SK-N-SH treated with all-trans-retinoic acid at 6 μM for 48 hours (cell line): ENCODE results near the gene VPS13A.

Experiments used
- ATAC-seq: fragments of 200-7000 bp; cut with Tn5 transposase; 3 replicates; pipeline ENCODE4 v1.9.1; 2020; ENCODE audit warnings: mild to moderate bottlenecking, moderate library complexity
- ARNTL ChIP-seq: fragments of 450-650 bp; formaldehyde crosslinking; IDR thresholded peaks from 2 replicates; pipeline ENCODE4 v1.5.0; 2020; ENCODE audit warnings: low read depth, mild to moderate bottlenecking, moderate library complexity, borderline replicate concordance
- BACH2 ChIP-seq: fragments of 250-450 bp; sonication (Bioruptor Pico); IDR thresholded peaks from 2 replicates; pipeline ENCODE4 v1.9.0; 2021; ENCODE audit warnings: mild to moderate bottlenecking, borderline replicate concordance
- CREB5 ChIP-seq: fragments of 250-450 bp; sonication (Bioruptor Pico); IDR thresholded peaks from 2 replicates; pipeline ENCODE4 v1.5.1; 2020; ENCODE audit warnings: low read depth, mild to moderate bottlenecking, moderate library complexity
- CSDC2 ChIP-seq: fragments of 250-450 bp; sonication (Bioruptor Pico); IDR thresholded peaks from 2 replicates; pipeline ENCODE4 v1.5.0; 2020; ENCODE audit warnings: mild to moderate bottlenecking, moderate library complexity
- CSRNP3 ChIP-seq: fragments of 250-450 bp; sonication (Bioruptor Pico); IDR thresholded peaks from 2 replicates; pipeline ENCODE4 v1.5.1; 2021; ENCODE audit warnings: mild to moderate bottlenecking, moderate library complexity
- ESRRG ChIP-seq: fragments of 250-450 bp; sonication (Bioruptor Pico); IDR thresholded peaks from 2 replicates; pipeline ENCODE4 v1.6.1; 2021; ENCODE audit warnings: mild to moderate bottlenecking
- GLIS3 ChIP-seq: fragments of 250-450 bp; sonication (Bioruptor Pico); IDR thresholded peaks from 2 replicates; pipeline ENCODE4 v1.5.0; 2020; ENCODE audit warnings: mild to moderate bottlenecking, moderate library complexity
- ISL1 ChIP-seq: fragments of 250-450 bp; sonication (Bioruptor Pico); IDR thresholded peaks from 2 replicates; pipeline ENCODE4 v2.1.2; 2022; ENCODE audit warnings: mild to moderate bottlenecking, moderate library complexity
- OSR1 ChIP-seq: fragments of 250-450 bp; sonication (Bioruptor Pico); IDR thresholded peaks from 2 replicates; pipeline ENCODE4 v1.8.0; 2022; ENCODE audit warnings: moderate library complexity, mild to moderate bottlenecking, inconsistent platforms
- PPARA ChIP-seq: fragments of 250-450 bp; sonication (Bioruptor Pico); IDR thresholded peaks from 2 replicates; pipeline ENCODE4 v1.5.0; 2020; ENCODE audit warnings: mild to moderate bottlenecking, borderline replicate concordance
- RARB ChIP-seq: fragments of 250-450 bp; sonication (Bioruptor Pico); IDR thresholded peaks from 2 replicates; pipeline ENCODE4 v1.8.0; 2021; ENCODE audit warnings: mild to moderate bottlenecking, moderate library complexity
- SNAI2 ChIP-seq: fragments of 250-450 bp; sonication (Bioruptor Pico); IDR thresholded peaks from 2 replicates; pipeline ENCODE4 v1.5.0; 2020; ENCODE audit warnings: mild to moderate bottlenecking, moderate library complexity
- TCF4 ChIP-seq: fragments of 250-450 bp; sonication (Bioruptor Pico); IDR thresholded peaks from 2 replicates; pipeline ENCODE4 v1.8.0; 2021; ENCODE audit warnings: mild to moderate bottlenecking, moderate library complexity, borderline replicate concordance
- TOX ChIP-seq: fragments of 250-450 bp; sonication (Bioruptor Pico); IDR thresholded peaks from 2 replicates; pipeline ENCODE4 v1.8.0; 2021; ENCODE audit warnings: mild to moderate bottlenecking, moderate library complexity, borderline replicate concordance
- TSHZ2 ChIP-seq: fragments of 250-450 bp; sonication (Bioruptor Pico); IDR thresholded peaks from 2 replicates; pipeline ENCODE4 v1.5.0; 2020; ENCODE audit warnings: mild to moderate bottlenecking, moderate library complexity
- ZC3H10 ChIP-seq: fragments of 250-450 bp; sonication (Bioruptor Pico); IDR thresholded peaks from 2 replicates; pipeline ENCODE4 v1.5.1; 2021; ENCODE audit warnings: mild to moderate bottlenecking, moderate library complexity
- ZFP3 ChIP-seq: fragments of 250-450 bp; sonication (Bioruptor Pico); IDR thresholded peaks from 2 replicates; pipeline ENCODE4 v1.5.0; 2020; ENCODE audit warnings: mild to moderate bottlenecking, moderate library complexity
- ZFP30 ChIP-seq: fragments of 450-650 bp; formaldehyde crosslinking; IDR thresholded peaks from 2 replicates; pipeline ENCODE4 v1.5.0; 2022; ENCODE audit warnings: mild to moderate bottlenecking, moderate library complexity
- ZNF565 ChIP-seq: fragments of 450-650 bp; formaldehyde crosslinking; conservative IDR thresholded peaks from 2 replicates; pipeline ENCODE4 v1.5.0; 2020; ENCODE audit warnings: low read depth, mild to moderate bottlenecking, moderate library complexity
- ZNF70 ChIP-seq: fragments of 450-650 bp; formaldehyde crosslinking; IDR thresholded peaks from 2 replicates; pipeline ENCODE4 v1.5.0; 2020; ENCODE audit warnings: mild to moderate bottlenecking, moderate library complexity
- ZNF8 ChIP-seq: fragments of 450-650 bp; formaldehyde crosslinking; IDR thresholded peaks from 2 replicates; pipeline ENCODE4 v1.5.0; 2020; ENCODE audit warnings: mild to moderate bottlenecking, moderate library complexity
- TF ChIP-seq, protein P1 (sequence below): fragments of 250-450 bp; sonication (Bioruptor Pico); IDR thresholded peaks from 2 replicates; pipeline ENCODE4 v1.8.0; 2021; ENCODE audit warnings: low read depth, mild to moderate bottlenecking, moderate library complexity, borderline replicate concordance
- TF ChIP-seq, protein P2 (sequence below): fragments of 250-450 bp; sonication (Bioruptor Pico); IDR thresholded peaks from 2 replicates; pipeline ENCODE4 v1.8.0; 2020; ENCODE audit warnings: mild to moderate bottlenecking, moderate library complexity, borderline replicate concordance

VPS13A gene

GRCh38 chr9:77463151-77463550 is 285.8 kb downstream of the VPS13A start:
- ATAC-seq, result no peak
- TF ChIP-seq OSR1 (CRISPR knock-in tag) (no peak), ZFP3 (no peak), ESRRG (CRISPR knock-in tag) (no peak)

GRCh38 chr9:77464661-77465060 is 287.3 kb downstream of the VPS13A start:
- ATAC-seq, result peak; percentile 57
- TF ChIP-seq TOX, result no peak
- peak; percentile 9; the same call in 1 of the 2 replicates for TF ChIP-seq ISL1 (CRISPR knock-in tag)

GRCh38 chr9:77469515-77470231 is 292.3 kb downstream of the VPS13A start:
- TF ChIP-seq ARNTL (CRISPR knock-in tag) (no peak), BACH2 (CRISPR knock-in tag) (no peak), PPARA (no peak), ZNF70 (CRISPR knock-in tag) (no peak), ZC3H10 (CRISPR knock-in tag) (no peak), ZNF8 (CRISPR knock-in tag) (no peak), ZNF565 (no peak), ZFP3 (peak; percentile 65), TSHZ2 (no peak), CREB5 (CRISPR knock-in tag) (peak; percentile 97), CSRNP3 (CRISPR knock-in tag) (no peak), ZFP30 (CRISPR knock-in tag) (no peak), RARB (CRISPR knock-in tag) (no peak), TCF4 (CRISPR knock-in tag) (no peak), OSR1 (CRISPR knock-in tag) (no peak), CSDC2 (0 out of 2 replicates have a peak, but pooled peaks have one; percentile 52), ESRRG (CRISPR knock-in tag) (no peak), ISL1 (CRISPR knock-in tag) (peak; percentile 93), SNAI2 (CRISPR knock-in tag) (0 out of 2 replicates have a peak, but pooled peaks have one; percentile 41), GLIS3 (CRISPR knock-in tag) (no peak), TOX (no peak)
- TF ChIP-seq, protein P1, sequence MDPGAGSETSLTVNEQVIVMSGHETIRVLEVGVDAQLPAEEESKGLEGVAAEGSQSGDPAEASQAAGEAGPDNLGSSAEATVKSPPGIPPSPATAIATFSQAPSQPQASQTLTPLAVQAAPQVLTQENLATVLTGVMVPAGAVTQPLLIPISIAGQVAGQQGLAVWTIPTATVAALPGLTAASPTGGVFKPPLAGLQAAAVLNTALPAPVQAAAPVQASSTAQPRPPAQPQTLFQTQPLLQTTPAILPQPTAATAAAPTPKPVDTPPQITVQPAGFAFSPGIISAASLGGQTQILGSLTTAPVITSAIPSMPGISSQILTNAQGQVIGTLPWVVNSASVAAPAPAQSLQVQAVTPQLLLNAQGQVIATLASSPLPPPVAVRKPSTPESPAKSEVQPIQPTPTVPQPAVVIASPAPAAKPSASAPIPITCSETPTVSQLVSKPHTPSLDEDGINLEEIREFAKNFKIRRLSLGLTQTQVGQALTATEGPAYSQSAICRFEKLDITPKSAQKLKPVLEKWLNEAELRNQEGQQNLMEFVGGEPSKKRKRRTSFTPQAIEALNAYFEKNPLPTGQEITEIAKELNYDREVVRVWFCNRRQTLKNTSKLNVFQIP (CRISPR knock-in tag), result peak; percentile 73; the same call in 1 of the 2 replicates
- TF ChIP-seq, protein P2, sequence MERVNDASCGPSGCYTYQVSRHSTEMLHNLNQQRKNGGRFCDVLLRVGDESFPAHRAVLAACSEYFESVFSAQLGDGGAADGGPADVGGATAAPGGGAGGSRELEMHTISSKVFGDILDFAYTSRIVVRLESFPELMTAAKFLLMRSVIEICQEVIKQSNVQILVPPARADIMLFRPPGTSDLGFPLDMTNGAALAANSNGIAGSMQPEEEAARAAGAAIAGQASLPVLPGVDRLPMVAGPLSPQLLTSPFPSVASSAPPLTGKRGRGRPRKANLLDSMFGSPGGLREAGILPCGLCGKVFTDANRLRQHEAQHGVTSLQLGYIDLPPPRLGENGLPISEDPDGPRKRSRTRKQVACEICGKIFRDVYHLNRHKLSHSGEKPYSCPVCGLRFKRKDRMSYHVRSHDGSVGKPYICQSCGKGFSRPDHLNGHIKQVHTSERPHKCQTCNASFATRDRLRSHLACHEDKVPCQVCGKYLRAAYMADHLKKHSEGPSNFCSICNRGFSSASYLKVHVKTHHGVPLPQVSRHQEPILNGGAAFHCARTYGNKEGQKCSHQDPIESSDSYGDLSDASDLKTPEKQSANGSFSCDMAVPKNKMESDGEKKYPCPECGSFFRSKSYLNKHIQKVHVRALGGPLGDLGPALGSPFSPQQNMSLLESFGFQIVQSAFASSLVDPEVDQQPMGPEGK (CRISPR knock-in tag), result no peak
- peak; percentile 86 for ATAC-seq
